DND-41 (cell line): Measurements from ENCODE around the gene HDDC3.

Experiments used
- EZH2 ChIP-seq: IDR thresholded peaks from 3 replicates; pipeline ENCODE4 v1.6.1; 2012; ENCODE audit warnings: borderline replicate concordance, low read depth, mild to moderate bottlenecking, moderate library complexity, low read length, inconsistent platforms; ENCODE audit not compliant: severe bottlenecking
- TF ChIP-seq, protein P1 (sequence below): IDR thresholded peaks from 2 replicates; pipeline ENCODE4 v1.5.1; 2012; ENCODE audit warnings: borderline replicate concordance, low read length, moderate library complexity, mild to moderate bottlenecking; ENCODE audit not compliant: poor library complexity, severe bottlenecking; ENCODE audit errors: extremely low read depth

DNA sequence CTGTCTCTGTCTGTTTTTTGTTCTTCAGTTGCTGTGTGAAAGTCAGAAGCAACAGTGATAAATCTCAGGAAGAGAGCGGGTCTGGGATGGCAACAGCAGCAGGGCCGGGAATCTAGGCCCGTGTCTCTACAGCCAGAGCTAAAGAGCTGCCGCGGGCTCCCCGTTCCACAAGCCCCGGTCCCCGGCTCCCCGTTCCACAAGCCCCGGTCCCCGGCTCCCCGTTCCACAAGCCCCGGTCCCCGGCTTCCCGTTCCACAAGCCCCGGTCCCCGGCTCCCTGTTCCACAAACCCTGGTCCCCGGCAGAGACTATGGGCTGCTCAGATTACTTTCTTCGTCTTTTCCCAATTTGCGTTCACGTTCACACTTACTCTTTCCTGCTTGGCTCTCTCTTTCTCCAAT, 41.9 kb upstream of the HDDC3 start:
- TF ChIP-seq, protein P1, sequence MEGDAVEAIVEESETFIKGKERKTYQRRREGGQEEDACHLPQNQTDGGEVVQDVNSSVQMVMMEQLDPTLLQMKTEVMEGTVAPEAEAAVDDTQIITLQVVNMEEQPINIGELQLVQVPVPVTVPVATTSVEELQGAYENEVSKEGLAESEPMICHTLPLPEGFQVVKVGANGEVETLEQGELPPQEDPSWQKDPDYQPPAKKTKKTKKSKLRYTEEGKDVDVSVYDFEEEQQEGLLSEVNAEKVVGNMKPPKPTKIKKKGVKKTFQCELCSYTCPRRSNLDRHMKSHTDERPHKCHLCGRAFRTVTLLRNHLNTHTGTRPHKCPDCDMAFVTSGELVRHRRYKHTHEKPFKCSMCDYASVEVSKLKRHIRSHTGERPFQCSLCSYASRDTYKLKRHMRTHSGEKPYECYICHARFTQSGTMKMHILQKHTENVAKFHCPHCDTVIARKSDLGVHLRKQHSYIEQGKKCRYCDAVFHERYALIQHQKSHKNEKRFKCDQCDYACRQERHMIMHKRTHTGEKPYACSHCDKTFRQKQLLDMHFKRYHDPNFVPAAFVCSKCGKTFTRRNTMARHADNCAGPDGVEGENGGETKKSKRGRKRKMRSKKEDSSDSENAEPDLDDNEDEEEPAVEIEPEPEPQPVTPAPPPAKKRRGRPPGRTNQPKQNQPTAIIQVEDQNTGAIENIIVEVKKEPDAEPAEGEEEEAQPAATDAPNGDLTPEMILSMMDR: no peak
- TF ChIP-seq EZH2: no peak
